IMR-90 (cell line): ENCODE results near the gene TOR4A.

Experiments
- CEBPB ChIP-seq: IDR thresholded peaks from 2 replicates; pipeline ENCODE4 v1.6.1; 2012; ENCODE audit warnings: low read depth, low read length, improper control_type of control experiment
- FOS ChIP-seq: fragments of 150-350 bp; IDR thresholded peaks from 2 replicates; pipeline ENCODE4 v1.6.1; 2016; ENCODE audit warnings: low read depth, low read length
- MAFK ChIP-seq: IDR thresholded peaks from 2 replicates; pipeline ENCODE4 v1.6.1; 2012; ENCODE audit warnings: low read depth, low read length, improper control_type of control experiment
- MAZ ChIP-seq: IDR thresholded peaks from 2 replicates; pipeline ENCODE4 v1.6.1; 2012; ENCODE audit warnings: low read depth, mild to moderate bottlenecking, low read length, improper control_type of control experiment, moderate library complexity, borderline replicate concordance
- POLR2A ChIP-seq: IDR thresholded peaks from 2 replicates; pipeline ENCODE4 v1.6.1; 2012; ENCODE audit warnings: mild to moderate bottlenecking, low read depth, low read length
- RAD21 ChIP-seq: IDR thresholded peaks from 2 replicates; pipeline ENCODE4 v1.6.1; 2012; ENCODE audit warnings: low read length, improper control_type of control experiment
- RCOR1 ChIP-seq: IDR thresholded peaks from 2 replicates; pipeline ENCODE4 v1.6.1; 2012; ENCODE audit warnings: mild to moderate bottlenecking, low read length, improper control_type of control experiment; ENCODE audit not compliant: insufficient replicate concordance
- SMC3 ChIP-seq: fragments of 150-350 bp; IDR thresholded peaks from 2 replicates; pipeline ENCODE4 v1.6.1; 2016; ENCODE audit warnings: low read depth, mild to moderate bottlenecking, antibody characterized with exemption, low read length, moderate library complexity
- TF ChIP-seq, protein P1 (sequence below): conservative IDR thresholded peaks from 2 replicates; pipeline ENCODE4 v1.5.1; 2012; ENCODE audit warnings: mild to moderate bottlenecking, low read depth, low read length, improper control_type of control experiment
- TF ChIP-seq, protein P2 (sequence below): fragments of 150-350 bp; IDR thresholded peaks from 2 replicates; pipeline ENCODE4 v1.6.1; 2017; ENCODE audit warnings: mild to moderate bottlenecking, antibody characterized with exemption, low read length, low read depth

DNA sequence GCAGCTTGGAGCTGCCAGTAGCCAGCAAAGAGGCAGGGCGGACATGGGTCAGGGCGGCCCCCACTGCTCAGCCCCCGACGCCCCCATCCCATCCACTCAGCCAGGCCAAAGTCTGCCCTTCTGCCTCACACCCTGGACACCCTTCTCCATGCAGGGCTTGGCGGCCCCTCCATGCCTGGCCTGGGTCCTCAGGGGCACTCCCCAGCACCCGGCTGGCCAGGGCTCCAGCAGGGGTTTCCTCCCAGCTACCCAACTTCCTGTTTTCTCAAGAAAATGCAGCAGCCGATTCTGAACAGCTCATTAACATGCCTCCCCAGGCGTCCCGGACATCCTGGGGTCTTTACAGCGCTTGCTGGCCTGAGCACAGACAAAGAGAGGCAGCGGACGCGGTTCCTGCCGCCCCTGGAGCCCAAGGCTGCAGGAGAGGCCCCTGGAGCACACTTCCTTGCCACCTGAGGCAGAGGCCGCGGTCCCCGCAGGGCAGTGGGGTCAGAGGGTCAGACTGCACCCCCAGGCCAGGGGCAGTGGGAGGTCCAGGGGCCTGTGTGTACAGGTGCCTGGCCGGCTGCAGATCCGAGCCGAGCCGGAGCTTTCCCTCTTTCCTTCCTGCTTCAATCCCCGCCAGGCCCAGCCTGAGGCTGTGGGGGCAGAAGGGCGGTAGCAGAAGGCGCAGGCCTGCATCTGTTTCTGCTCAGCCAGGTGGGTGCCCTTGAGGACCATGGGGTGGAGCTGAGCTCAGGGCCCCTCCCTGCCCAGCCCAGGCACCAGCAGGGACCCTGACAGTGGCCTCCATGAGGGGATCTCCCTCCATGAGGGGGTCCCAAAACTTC lies 43.2 kb downstream of the TOR4A start:
- TF ChIP-seq, protein P1, sequence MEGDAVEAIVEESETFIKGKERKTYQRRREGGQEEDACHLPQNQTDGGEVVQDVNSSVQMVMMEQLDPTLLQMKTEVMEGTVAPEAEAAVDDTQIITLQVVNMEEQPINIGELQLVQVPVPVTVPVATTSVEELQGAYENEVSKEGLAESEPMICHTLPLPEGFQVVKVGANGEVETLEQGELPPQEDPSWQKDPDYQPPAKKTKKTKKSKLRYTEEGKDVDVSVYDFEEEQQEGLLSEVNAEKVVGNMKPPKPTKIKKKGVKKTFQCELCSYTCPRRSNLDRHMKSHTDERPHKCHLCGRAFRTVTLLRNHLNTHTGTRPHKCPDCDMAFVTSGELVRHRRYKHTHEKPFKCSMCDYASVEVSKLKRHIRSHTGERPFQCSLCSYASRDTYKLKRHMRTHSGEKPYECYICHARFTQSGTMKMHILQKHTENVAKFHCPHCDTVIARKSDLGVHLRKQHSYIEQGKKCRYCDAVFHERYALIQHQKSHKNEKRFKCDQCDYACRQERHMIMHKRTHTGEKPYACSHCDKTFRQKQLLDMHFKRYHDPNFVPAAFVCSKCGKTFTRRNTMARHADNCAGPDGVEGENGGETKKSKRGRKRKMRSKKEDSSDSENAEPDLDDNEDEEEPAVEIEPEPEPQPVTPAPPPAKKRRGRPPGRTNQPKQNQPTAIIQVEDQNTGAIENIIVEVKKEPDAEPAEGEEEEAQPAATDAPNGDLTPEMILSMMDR = no peak
- TF ChIP-seq SMC3 = no peak
- no peak for TF ChIP-seq POLR2A
- no peak for TF ChIP-seq CEBPB
- TF ChIP-seq RCOR1 = no peak
- TF ChIP-seq RAD21 = no peak
- TF ChIP-seq FOS = no peak
- TF ChIP-seq, protein P2, sequence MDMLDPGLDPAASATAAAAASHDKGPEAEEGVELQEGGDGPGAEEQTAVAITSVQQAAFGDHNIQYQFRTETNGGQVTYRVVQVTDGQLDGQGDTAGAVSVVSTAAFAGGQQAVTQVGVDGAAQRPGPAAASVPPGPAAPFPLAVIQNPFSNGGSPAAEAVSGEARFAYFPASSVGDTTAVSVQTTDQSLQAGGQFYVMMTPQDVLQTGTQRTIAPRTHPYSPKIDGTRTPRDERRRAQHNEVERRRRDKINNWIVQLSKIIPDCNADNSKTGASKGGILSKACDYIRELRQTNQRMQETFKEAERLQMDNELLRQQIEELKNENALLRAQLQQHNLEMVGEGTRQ = no peak
- TF ChIP-seq MAFK = no peak
- TF ChIP-seq MAZ = no peak
